Measurements from ENCODE around the gene CASP5. TPM values are rescaled to one million over a fixed set of nuclear protein-coding genes. Genes with fewer than 3 reads are reported as not detected.
A peak's percentile ranks its signal among the peaks of the same experiment; 100 is the strongest.
"Not testable (repeated sequence)": the region's sequence is repeated elsewhere in the genome, so short reads cannot be mapped to it uniquely, and the experiment has no call there.

CASP5 gene
- total RNA-seq, 1 donor, result 0.43 TPM

- TF ChIP-seq, protein P1, sequence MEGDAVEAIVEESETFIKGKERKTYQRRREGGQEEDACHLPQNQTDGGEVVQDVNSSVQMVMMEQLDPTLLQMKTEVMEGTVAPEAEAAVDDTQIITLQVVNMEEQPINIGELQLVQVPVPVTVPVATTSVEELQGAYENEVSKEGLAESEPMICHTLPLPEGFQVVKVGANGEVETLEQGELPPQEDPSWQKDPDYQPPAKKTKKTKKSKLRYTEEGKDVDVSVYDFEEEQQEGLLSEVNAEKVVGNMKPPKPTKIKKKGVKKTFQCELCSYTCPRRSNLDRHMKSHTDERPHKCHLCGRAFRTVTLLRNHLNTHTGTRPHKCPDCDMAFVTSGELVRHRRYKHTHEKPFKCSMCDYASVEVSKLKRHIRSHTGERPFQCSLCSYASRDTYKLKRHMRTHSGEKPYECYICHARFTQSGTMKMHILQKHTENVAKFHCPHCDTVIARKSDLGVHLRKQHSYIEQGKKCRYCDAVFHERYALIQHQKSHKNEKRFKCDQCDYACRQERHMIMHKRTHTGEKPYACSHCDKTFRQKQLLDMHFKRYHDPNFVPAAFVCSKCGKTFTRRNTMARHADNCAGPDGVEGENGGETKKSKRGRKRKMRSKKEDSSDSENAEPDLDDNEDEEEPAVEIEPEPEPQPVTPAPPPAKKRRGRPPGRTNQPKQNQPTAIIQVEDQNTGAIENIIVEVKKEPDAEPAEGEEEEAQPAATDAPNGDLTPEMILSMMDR (IDR thresholded peaks at IDR 0.05; ENCODE audit: insufficient read depth, low read depth, low read length), result no peak
- no peak for DNase-seq (ENCODE audit: low read depth)
- no peak overlapping the region for H3K4me3 ChIP-seq (ENCODE audit: low read depth, low read length)
Observed at GRCh38 chr11:104984808-104985207, 38.2 kb downstream of the CASP5 start.

- H3K4me3 ChIP-seq (ENCODE audit: low read depth, low read length), result no peak overlapping the region
- DNase-seq (ENCODE audit: low read depth), result no peak
- TF ChIP-seq, protein P1 (IDR thresholded peaks at IDR 0.05; ENCODE audit: insufficient read depth, low read depth, low read length), result no peak
Observed at GRCh38 chr11:104979839-104980238, 43.1 kb downstream of the CASP5 start.

GRCh38 chr11:104973616-104974015 lies 49.4 kb downstream of the CASP5 start:
- DNase-seq (ENCODE audit: low read depth), result no peak
- no peak overlapping the region for H3K4me3 ChIP-seq (ENCODE audit: low read depth, low read length)
- TF ChIP-seq, protein P1 (IDR thresholded peaks at IDR 0.05; ENCODE audit: insufficient read depth, low read depth, low read length), result no peak

- DNase-seq (ENCODE audit: low read depth), result not testable (repeated sequence)
Observed at GRCh38 chr11:104972924-104973323, 50.0 kb downstream of the CASP5 start.

DNA sequence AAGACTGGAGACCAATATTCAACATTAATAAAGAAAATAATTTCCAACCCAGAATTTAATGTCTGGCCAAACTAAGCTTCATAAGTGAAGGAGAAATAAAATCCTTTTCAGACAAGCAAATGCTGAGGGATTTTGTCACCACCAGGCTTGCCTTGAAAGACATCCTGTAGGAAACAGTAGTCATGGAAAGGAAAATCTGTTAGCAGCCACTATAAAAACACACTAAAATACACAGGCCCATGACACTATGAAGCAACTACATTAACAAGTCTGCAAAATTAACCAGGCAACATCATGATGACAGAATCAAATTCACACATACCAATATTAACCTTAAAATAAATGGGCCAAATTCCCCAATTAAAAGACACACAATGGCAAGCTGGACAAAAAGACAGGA lies 52.2 kb downstream of the CASP5 start:
- TF ChIP-seq, protein P1 (IDR thresholded peaks at IDR 0.05; ENCODE audit: insufficient read depth, low read depth, low read length), result no peak

More at GRCh38 chr11:104972924-104973323, 50.0 kb downstream of the CASP5 start:
- H3K4me3 ChIP-seq (ENCODE audit: low read depth, low read length), result not testable (repeated sequence)

DNA sequence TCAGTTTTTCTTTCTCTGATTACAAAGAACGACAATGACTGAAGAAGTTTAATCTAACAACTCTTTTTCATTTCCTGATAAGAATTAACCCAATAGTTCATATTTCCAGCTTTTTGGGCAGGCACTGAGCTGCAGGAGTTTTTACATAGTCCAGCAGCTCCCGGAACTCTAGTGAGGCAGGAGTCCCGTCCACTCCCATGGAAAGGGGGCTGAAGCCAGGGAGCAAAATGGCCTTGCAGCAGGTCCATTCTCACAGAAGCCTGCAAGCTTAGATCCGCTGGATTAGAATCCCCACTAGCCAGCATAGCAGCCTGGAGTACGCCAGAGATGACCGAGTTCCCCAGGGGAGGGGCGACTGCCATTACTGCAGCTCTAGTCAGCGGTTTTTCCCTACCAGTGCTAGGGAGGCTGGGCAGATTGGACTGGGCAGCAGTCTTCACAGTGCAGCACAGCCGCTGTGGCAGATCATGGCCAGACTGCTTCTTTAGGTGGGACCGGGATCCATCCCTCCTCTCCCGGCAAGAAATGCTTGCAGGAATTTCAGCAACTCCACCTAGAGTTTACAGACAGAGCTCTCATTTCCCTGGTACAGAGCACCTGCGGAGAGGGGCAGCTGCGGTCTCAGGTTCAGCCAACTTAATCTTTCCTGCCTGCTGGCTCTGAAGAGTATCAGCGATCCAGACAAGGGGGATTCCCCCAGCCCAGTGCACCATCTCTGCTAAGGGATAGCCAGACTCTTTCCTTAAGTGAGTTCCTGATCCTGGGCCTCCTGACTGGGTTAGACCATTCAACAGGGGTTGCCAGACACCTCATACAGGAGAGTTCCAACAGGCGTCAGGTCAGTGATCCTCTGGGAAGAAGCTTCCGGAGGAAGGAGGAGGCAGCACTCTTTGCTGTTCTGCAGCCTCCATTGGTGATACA lies 53.9 kb downstream of the CASP5 start:
- peak; percentile 46 for DNase-seq (ENCODE audit: low read depth)
- TF ChIP-seq, protein P1 (IDR thresholded peaks at IDR 0.05; ENCODE audit: insufficient read depth, low read depth, low read length), result no peak

More for the DNA sequence above, 52.2 kb downstream of the CASP5 start:
- DNase-seq (ENCODE audit: low read depth), result no peak
- no peak overlapping the region for H3K4me3 ChIP-seq (ENCODE audit: low read depth, low read length)

DNA sequence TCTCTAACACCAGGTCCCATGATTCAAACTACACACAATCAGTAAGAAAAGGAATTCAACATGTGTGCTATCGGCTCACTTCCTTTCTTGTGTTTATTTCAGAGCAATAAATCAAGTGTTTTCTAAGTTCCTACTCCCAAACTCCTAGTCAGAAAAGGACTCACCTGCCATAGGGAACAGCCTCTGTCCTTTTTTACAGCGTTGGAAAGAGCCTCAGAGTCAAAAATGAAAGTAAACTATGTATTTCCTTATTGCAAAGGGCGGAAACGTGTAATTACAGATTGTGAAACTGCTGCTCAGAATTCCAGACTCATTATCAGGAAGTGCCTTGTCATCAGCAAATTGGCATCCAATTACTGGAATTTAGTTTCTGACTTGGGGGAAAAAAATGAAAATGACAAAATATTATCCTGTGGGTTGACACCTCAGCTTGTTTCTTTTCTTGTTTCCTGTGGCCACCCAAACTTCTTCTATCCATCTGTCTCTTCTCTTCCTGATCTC lies 54.6 kb downstream of the CASP5 start, which contains the start of gene CASP4:
Gene CASP4, minus strand, starts transcription at position 220 of the 501 bp plus-strand sequence. Its CDS starts 49 bp downstream, at position 171.
- DNase-seq (ENCODE audit: low read depth), result peak; percentile 92
- TF ChIP-seq, protein P1 (IDR thresholded peaks at IDR 0.05; ENCODE audit: insufficient read depth, low read depth, low read length), result no peak
- peak within 1 kb of the TSS; percentile 68 for H3K4me3 ChIP-seq (ENCODE audit: low read depth, low read length)

More for the DNA sequence above, 53.9 kb downstream of the CASP5 start:
- H3K4me3 ChIP-seq (ENCODE audit: low read depth, low read length), result peak overlapping the region; percentile 68
